Measurements from ENCODE around the gene SDF2L1. TPM values are rescaled to one million over a fixed set of nuclear protein-coding genes. Genes with fewer than 3 reads are reported as not detected.
A peak's percentile ranks its signal among the peaks of the same experiment; 100 is the strongest.

SDF2L1 gene
- total and polyA plus RNA-seq, 9 of the 15 experiments (the other 6 are each of a cell fraction or from before 2014, with no cell fraction given) = 15.1 to 989 (median 124) TPM

- TF ChIP-seq SIX5 (IDR thresholded peaks at IDR 0.05; ENCODE audit: borderline replicate concordance in 1 of 2, insufficient read depth in 1 of 2, low read depth in 1 of 2, low read length in 2 of 2) (no peak), BCL6 (CRISPR knock-in tag; IDR thresholded peaks at IDR 0.05) (no peak), DLX4 (CRISPR knock-in tag; IDR thresholded peaks at IDR 0.05) (no peak), E2F3 (CRISPR knock-in tag; IDR thresholded peaks at IDR 0.05) (0 out of 2 replicates have a peak, but pooled peaks have one; percentile 10), CBX2 (IDR thresholded peaks at IDR 0.05; ENCODE audit: insufficient read depth, low read length, poor library complexity, severe bottlenecking) (no peak), NR4A1 (CRISPR knock-in tag; IDR thresholded peaks at IDR 0.05) (no peak), NR4A1 (tag; IDR thresholded peaks at IDR 0.05) (no peak), ZBTB7A (IDR thresholded peaks at IDR 0.05; ENCODE audit: borderline replicate concordance, control insufficient read depth, low read depth, low read length) (no peak), JUN (IDR thresholded peaks at IDR 0.05; ENCODE audit: borderline replicate concordance, low read depth, low read length) (no peak), JUN (CRISPR knock-in tag; IDR thresholded peaks at IDR 0.05; ENCODE audit: borderline replicate concordance) (no peak), SOX6 (IDR thresholded peaks at IDR 0.05) (no peak), ZNF696 (CRISPR knock-in tag; conservative IDR thresholded peaks at IDR 0.05) (no peak), ZNF408 (CRISPR knock-in tag; IDR thresholded peaks at IDR 0.05; ENCODE audit: low read depth) (no peak), CREBBP (IDR thresholded peaks at IDR 0.05; ENCODE audit: low read depth, low read length) (no peak), CLOCK (CRISPR knock-in tag; IDR thresholded peaks at IDR 0.05; ENCODE audit: borderline replicate concordance) (no peak), ILK (tag; IDR thresholded peaks at IDR 0.05; ENCODE audit: borderline replicate concordance, low read depth) (no peak), MAZ (CRISPR knock-in tag; conservative IDR thresholded peaks at IDR 0.05 in 1 of 2, IDR thresholded peaks at IDR 0.05 in 1 of 2) (no peak)
- TF ChIP-seq, protein P1, sequence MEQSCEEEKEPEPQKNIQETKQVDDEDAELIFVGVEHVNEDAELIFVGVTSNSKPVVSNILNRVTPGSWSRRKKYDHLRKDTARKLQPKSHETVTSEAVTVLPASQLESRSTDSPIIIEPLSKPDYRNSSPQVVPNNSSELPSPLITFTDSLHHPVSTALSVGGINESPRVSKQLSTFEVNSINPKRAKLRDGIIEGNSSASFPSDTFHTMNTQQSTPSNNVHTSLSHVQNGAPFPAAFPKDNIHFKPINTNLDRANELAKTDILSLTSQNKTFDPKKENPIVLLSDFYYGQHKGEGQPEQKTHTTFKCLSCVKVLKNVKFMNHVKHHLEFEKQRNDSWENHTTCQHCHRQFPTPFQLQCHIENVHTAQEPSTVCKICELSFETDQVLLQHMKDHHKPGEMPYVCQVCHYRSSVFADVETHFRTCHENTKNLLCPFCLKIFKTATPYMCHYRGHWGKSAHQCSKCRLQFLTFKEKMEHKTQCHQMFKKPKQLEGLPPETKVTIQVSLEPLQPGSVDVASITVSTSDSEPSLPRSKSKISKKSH (CRISPR knock-in tag; IDR thresholded peaks at IDR 0.05) = no peak
- TF ChIP-seq, protein P2, sequence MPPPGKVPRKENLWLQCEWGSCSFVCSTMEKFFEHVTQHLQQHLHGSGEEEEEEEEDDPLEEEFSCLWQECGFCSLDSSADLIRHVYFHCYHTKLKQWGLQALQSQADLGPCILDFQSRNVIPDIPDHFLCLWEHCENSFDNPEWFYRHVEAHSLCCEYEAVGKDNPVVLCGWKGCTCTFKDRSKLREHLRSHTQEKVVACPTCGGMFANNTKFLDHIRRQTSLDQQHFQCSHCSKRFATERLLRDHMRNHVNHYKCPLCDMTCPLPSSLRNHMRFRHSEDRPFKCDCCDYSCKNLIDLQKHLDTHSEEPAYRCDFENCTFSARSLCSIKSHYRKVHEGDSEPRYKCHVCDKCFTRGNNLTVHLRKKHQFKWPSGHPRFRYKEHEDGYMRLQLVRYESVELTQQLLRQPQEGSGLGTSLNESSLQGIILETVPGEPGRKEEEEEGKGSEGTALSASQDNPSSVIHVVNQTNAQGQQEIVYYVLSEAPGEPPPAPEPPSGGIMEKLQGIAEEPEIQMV (tag; conservative IDR thresholded peaks at IDR 0.05; ENCODE audit: low read depth) = no peak
- TF ChIP-seq, protein P3, sequence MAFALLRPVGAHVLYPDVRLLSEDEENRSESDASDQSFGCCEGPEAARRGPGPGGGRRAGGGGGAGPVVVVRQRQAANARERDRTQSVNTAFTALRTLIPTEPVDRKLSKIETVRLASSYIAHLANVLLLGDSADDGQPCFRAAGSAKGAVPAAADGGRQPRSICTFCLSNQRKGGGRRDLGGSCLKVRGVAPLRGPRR (CRISPR knock-in tag; IDR thresholded peaks at IDR 0.05) = no peak
Observed at GRCh38 chr22:21691816-21692215, 49.7 kb downstream of the SDF2L1 start (continued).
